WTC11 (cell line): ENCODE results near the gene PYGB. TPM values are rescaled to one million over a fixed set of nuclear protein-coding genes. Genes with fewer than 3 reads are reported as not detected.

Experiments used
- ATAC-seq: fragments of 200-7000 bp; cut with Tn5 transposase; 2 replicates; pipeline ENCODE4 v1.10.0; 2021; ENCODE audit warnings: mild to moderate bottlenecking, moderate library complexity
- CTCF ChIA-PET: fragments of 300-600 bp; sonication (Branson Sonifier 250); formaldehyde crosslinking; loops from one replicate; lab custom pipeline; 2021; ENCODE audit warnings: antibody characterized with exemption; lab: Charles Lee
- POLR2A ChIA-PET: fragments of 350-600 bp; sonication (Branson Sonifier 250); formaldehyde crosslinking; loops from one replicate; lab custom pipeline; 2021; ENCODE audit warnings: antibody characterized with exemption; lab: Charles Lee
- DNase-seq: peaks from one replicate; pipeline ENCODE4 v3.0.0; 2021; ENCODE audit warnings: low spot score
- H3K27ac Mint-ChIP-seq: 2 replicates; pipeline ENCODE4 v1.8.0; 2021; ENCODE audit warnings: mixed read lengths
- H3K27me3 Mint-ChIP-seq: 2 replicates; pipeline ENCODE4 v1.8.0; 2021; ENCODE audit warnings: low read depth, mild to moderate bottlenecking, moderate library complexity, mixed read lengths
- H3K36me3 Mint-ChIP-seq: 2 replicates; pipeline ENCODE4 v1.8.0; 2021; ENCODE audit warnings: mixed read lengths
- H3K4me1 Mint-ChIP-seq: 2 replicates; pipeline ENCODE4 v1.8.0; 2022; ENCODE audit warnings: mixed read lengths
- H3K4me3 Mint-ChIP-seq: 2 replicates; pipeline ENCODE4 v1.8.0; 2021; ENCODE audit warnings: mild to moderate bottlenecking, moderate library complexity, mixed read lengths
- H3K9me3 Mint-ChIP-seq: 2 replicates; pipeline ENCODE4 v1.8.0; 2021; ENCODE audit warnings: mixed read lengths
- GRHL2 ChIP-seq: fragments of 250-450 bp; sonication (Bioruptor Pico); IDR thresholded peaks from 2 replicates; pipeline ENCODE4 v1.8.0; 2022; ENCODE audit warnings: mild to moderate bottlenecking, moderate library complexity; ENCODE audit not compliant: insufficient replicate concordance, severe bottlenecking
- HMGA2 ChIP-seq: fragments of 250-450 bp; sonication (Bioruptor Pico); IDR thresholded peaks from 2 replicates; pipeline ENCODE4 v1.4.0; 2021; ENCODE audit warnings: mild to moderate bottlenecking, moderate library complexity
- HMGXB4 ChIP-seq: sonication (generic); formaldehyde crosslinking; IDR thresholded peaks from 2 replicates; pipeline ENCODE4 v1.8.1; 2023; ENCODE audit warnings: mild to moderate bottlenecking, moderate library complexity, missing genetic modification reagents
- IRF1 ChIP-seq: sonication (generic); formaldehyde crosslinking; IDR thresholded peaks from 2 replicates; pipeline ENCODE4 v1.8.0; 2023; ENCODE audit warnings: missing genetic modification reagents
- IRF2 ChIP-seq: sonication (generic); formaldehyde crosslinking; IDR thresholded peaks from 2 replicates; pipeline ENCODE4 v1.8.0; 2022; ENCODE audit warnings: low read depth, missing genetic modification reagents, borderline replicate concordance
- KAT7 ChIP-seq: sonication (generic); formaldehyde crosslinking; IDR thresholded peaks from 2 replicates; pipeline ENCODE4 v1.8.1; 2023; ENCODE audit warnings: missing genetic modification reagents, mild to moderate bottlenecking, borderline replicate concordance
- MYBL2 ChIP-seq: sonication (generic); formaldehyde crosslinking; IDR thresholded peaks from 2 replicates; pipeline ENCODE4 v1.8.1; 2023; ENCODE audit warnings: mild to moderate bottlenecking, moderate library complexity, missing genetic modification reagents
- NFATC4 ChIP-seq: fragments of 250-450 bp; sonication (Bioruptor Pico); IDR thresholded peaks from 2 replicates; pipeline ENCODE4 v1.9.0; 2021; ENCODE audit warnings: mild to moderate bottlenecking
- NR2C2 ChIP-seq: sonication (generic); formaldehyde crosslinking; IDR thresholded peaks from 2 replicates; pipeline ENCODE4 v1.8.0; 2022; ENCODE audit warnings: mild to moderate bottlenecking, missing genetic modification reagents
- NR3C1 ChIP-seq: sonication (generic); formaldehyde crosslinking; conservative IDR thresholded peaks from 2 replicates; pipeline ENCODE4 v1.8.1; 2023; ENCODE audit warnings: low read depth, mild to moderate bottlenecking, missing genetic modification reagents
- RORB ChIP-seq: fragments of 250-450 bp; sonication (Bioruptor Pico); IDR thresholded peaks from 2 replicates; pipeline ENCODE4 v1.9.0; 2021; ENCODE audit warnings: mild to moderate bottlenecking
- STAT6 ChIP-seq: sonication (generic); formaldehyde crosslinking; conservative IDR thresholded peaks from 2 replicates; pipeline ENCODE4 v1.8.1; 2023; ENCODE audit warnings: mild to moderate bottlenecking, low read depth, missing genetic modification reagents, moderate library complexity
- ZNF138 ChIP-seq: sonication (generic); formaldehyde crosslinking; conservative IDR thresholded peaks from 2 replicates; pipeline ENCODE4 v1.8.1; 2022; ENCODE audit warnings: mild to moderate bottlenecking, moderate library complexity, missing genetic modification reagents
- ZNF263 ChIP-seq: sonication (generic); formaldehyde crosslinking; IDR thresholded peaks from 2 replicates; pipeline ENCODE4 v1.8.1; 2022; ENCODE audit warnings: low read depth, mild to moderate bottlenecking, moderate library complexity, missing genetic modification reagents
- ZNF396 ChIP-seq: fragments of 250-450 bp; sonication (Bioruptor Pico); IDR thresholded peaks from 2 replicates; pipeline ENCODE4 v1.8.0; 2021; ENCODE audit warnings: mild to moderate bottlenecking, moderate library complexity, borderline replicate concordance
- ZNF512 ChIP-seq: sonication (generic); formaldehyde crosslinking; IDR thresholded peaks from 2 replicates; pipeline ENCODE4 v1.8.1; 2022; ENCODE audit warnings: missing genetic modification reagents, borderline replicate concordance
- ZNF532 ChIP-seq: fragments of 250-450 bp; sonication (Bioruptor Pico); IDR thresholded peaks from 2 replicates; pipeline ENCODE4 v1.9.0; 2021; ENCODE audit warnings: mild to moderate bottlenecking, borderline replicate concordance
- total RNA-seq: library from RNA; stranded (reverse); gene quantifications from 3 replicates; pipeline ENCODE4 v1.2.3, GENCODE V29; 2021
- TF ChIP-seq, protein P1 (sequence below): fragments of 250-450 bp; sonication (Bioruptor Pico); conservative IDR thresholded peaks from 2 replicates; pipeline ENCODE4 v1.9.0; 2021; ENCODE audit warnings: mild to moderate bottlenecking

PYGB gene
- total RNA-seq, 1 experiment from 2014 or later: 48.5 TPM

GRCh38 chr20:25206548-25206947 is 41.3 kb upstream of the PYGB start:
- H3K4me3 Mint-ChIP-seq: no peak overlapping the region
- no peaks in the 10 kb centered on the region for H3K27me3 Mint-ChIP-seq
- no peak for ATAC-seq
- CTCF ChIA-PET: no interaction called here
- no peak overlapping the region for H3K27ac Mint-ChIP-seq
- H3K36me3 Mint-ChIP-seq: peaks cover 13% of the 10 kb centered on the region; the same call in 1 of the 2 replicates
- TF ChIP-seq MYBL2 (CRISPR knock-in tag): no peak
- TF ChIP-seq ZNF396: no peak
- no peak for TF ChIP-seq NFATC4
- no peak for TF ChIP-seq ZNF512 (CRISPR knock-in tag)
- TF ChIP-seq HMGA2 (CRISPR knock-in tag): no peak
- TF ChIP-seq HMGXB4: no peak
- no peak for TF ChIP-seq GRHL2 (CRISPR knock-in tag)
- no peak for DNase-seq
- POLR2A ChIA-PET: no interaction called here
- peaks cover 17% of the 10 kb centered on the region for H3K4me1 Mint-ChIP-seq
- no peaks in the 10 kb centered on the region for H3K9me3 Mint-ChIP-seq

- ATAC-seq (no peak), DNase-seq (no peak)
- Mint-ChIP-seq H3K27ac (no peak overlapping the region), H3K4me3 (no peak overlapping the region), H3K4me1 (peaks cover 17% of the 10 kb centered on the region), H3K27me3 (no peaks in the 10 kb centered on the region), H3K36me3 (peaks cover 21% of the 10 kb centered on the region), H3K9me3 (no peaks in the 10 kb centered on the region)
- POLR2A ChIA-PET: no interaction called here
- CTCF ChIA-PET: no interaction called here
- TF ChIP-seq, protein P1, sequence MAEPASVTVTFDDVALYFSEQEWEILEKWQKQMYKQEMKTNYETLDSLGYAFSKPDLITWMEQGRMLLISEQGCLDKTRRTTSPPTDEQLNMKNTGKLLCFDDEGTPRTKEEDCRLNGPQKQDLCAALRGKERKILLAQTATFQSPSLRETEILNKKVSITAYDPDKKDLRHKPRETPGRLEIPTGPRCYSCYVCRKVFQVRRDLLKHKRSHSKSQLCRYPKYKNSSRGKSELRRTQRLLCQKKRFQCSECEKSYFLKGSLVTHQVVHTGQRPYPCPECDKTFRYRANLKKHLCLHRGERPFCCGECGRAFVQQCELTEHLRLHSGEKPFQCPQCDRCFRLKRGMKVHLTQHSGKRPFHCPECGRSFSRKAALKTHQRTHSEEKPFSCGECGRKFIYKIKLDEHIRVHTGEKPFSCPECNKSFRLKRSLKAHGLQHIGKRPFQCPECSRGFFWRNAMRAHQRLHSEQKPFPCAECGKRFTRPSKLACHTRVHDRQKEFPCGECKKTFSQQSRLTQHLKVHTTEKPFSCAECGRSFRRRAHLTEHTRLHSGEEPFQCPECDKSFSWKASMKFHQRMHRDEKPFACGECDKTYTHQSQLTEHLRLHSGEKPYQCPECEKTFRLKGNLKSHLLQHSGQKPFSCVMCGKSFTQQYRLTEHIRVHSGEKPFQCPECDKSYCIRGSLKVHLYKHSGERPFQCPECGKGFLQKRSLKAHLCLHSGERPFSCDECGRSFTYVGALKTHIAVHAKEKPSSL: no peak
- no peak for TF ChIP-seq STAT6 (CRISPR knock-in tag)
- no peak for TF ChIP-seq NR3C1 (CRISPR knock-in tag)
- no peak for TF ChIP-seq RORB (CRISPR knock-in tag)
- no peak for TF ChIP-seq IRF1 (CRISPR knock-in tag)
- no peak for TF ChIP-seq NFATC4
- no peak for TF ChIP-seq ZNF532 (CRISPR knock-in tag)
- no peak for TF ChIP-seq IRF2 (CRISPR knock-in tag)
- no peak for TF ChIP-seq NR2C2 (CRISPR knock-in tag)
- no peak for TF ChIP-seq ZNF263 (CRISPR knock-in tag)
- no peak for TF ChIP-seq ZNF138 (CRISPR knock-in tag)
- no peak for TF ChIP-seq ZNF512 (CRISPR knock-in tag)
- TF ChIP-seq KAT7 (CRISPR knock-in tag): no peak
Observed at GRCh38 chr20:25207149-25207959, 40.5 kb upstream of the PYGB start.
